Activated B cell treated with CpG ODN at 0.5 μM for 24 hours (primary cell): ENCODE results near the gene SLCO4A1. TPM values are rescaled to one million over a fixed set of nuclear protein-coding genes. Genes with fewer than 3 reads are reported as not detected.

Experiments
- ATAC-seq: fragments of 200-7000 bp; cut with Tn5 transposase; one replicate; pipeline ENCODE4 v1.10.0; 2021; ENCODE audit warnings: low read depth, mild to moderate bottlenecking, moderate library complexity
- CTCF ChIA-PET: fragments of 350-600 bp; sonication (Branson Sonifier 250); formaldehyde crosslinking; loops from one replicate; lab custom pipeline; 2021; ENCODE audit warnings: antibody characterized with exemption; lab: Charles Lee
- POLR2A ChIA-PET: fragments of 350-600 bp; sonication (Branson Sonifier 250); formaldehyde crosslinking; loops from one replicate; lab custom pipeline; 2021; ENCODE audit warnings: antibody characterized with exemption; lab: Charles Lee
- DNase-seq: peaks from one replicate; pipeline ENCODE4 v3.0.0; 2022
- H3K27ac Mint-ChIP-seq: one replicate; pipeline ENCODE4 v1.8.0; 2020; ENCODE audit warnings: mixed read lengths
- H3K27me3 Mint-ChIP-seq: one replicate; pipeline ENCODE4 v1.8.0; 2021; ENCODE audit warnings: mixed read lengths
- H3K36me3 Mint-ChIP-seq: one replicate; pipeline ENCODE4 v1.8.0; 2021; ENCODE audit warnings: low read depth, mixed read lengths
- H3K4me1 Mint-ChIP-seq: one replicate; pipeline ENCODE4 v1.8.0; 2021; ENCODE audit warnings: mixed read lengths
- H3K4me3 Mint-ChIP-seq: one replicate; pipeline ENCODE4 v1.8.0; 2020; ENCODE audit warnings: mild to moderate bottlenecking, mixed read lengths
- H3K9me3 Mint-ChIP-seq: one replicate; pipeline ENCODE4 v1.8.0; 2020; ENCODE audit warnings: mixed read lengths
- intact Hi-C: fragments of 100-400 bp; cut with micrococcal nuclease; formaldehyde crosslinking; loops from one replicate; pipeline ENCODE4 v1.15.1; 2024
- total RNA-seq: library from RNA; stranded (reverse); gene quantifications from 2 replicates; pipeline ENCODE4 v1.2.3, GENCODE V29; 2022
- TF ChIP-seq, protein P1 (sequence below): fragments of 200-600 bp; IDR thresholded peaks from one replicate; pipeline ENCODE4 v1.8.0; 2022; ENCODE audit warnings: antibody characterized with exemption, mild to moderate bottlenecking

SLCO4A1 gene
- total RNA-seq, 1 donor from 2014 or later = 38.9 TPM

DNA sequence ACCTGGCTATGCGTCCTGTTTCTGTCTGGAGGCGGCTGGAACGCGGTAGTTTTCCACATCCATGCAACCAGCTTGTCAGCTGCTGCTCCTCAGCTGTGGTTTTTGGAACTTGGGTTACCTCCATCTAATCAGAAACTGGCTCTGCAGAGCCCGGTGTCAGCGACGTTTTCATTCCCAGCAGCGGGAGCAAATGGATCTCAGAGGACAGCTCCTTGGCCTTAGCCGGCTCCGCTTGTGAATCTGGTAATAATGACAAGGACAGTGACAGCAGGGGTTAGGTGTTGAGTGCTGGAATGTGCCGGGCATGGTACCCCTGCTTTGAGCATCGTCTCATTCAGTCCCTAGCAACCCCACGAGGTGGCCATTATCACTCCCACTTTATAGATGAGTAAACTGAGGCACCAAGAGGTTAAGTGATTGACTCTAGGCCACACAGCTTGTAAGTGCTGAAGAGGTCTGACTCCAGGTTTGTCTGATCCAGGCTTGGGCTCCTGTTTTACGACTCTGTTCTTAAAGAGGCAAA is 1.3 kb downstream of the SLCO4A1 start:
- H3K27ac Mint-ChIP-seq = no peak overlapping the region
- peaks cover 46% of the 10 kb centered on the region for H3K4me1 Mint-ChIP-seq
- peak overlapping the region; percentile 87 for H3K4me3 Mint-ChIP-seq
- ATAC-seq (no peak), DNase-seq (no peak)
- intact Hi-C loops = loop anchor here (1.0 to 5.0 kb wide), 2 partner anchors 8 to 406 kb away; partner anchors contain the start of gene OSBPL2
- H3K9me3 Mint-ChIP-seq = no peaks in the 10 kb centered on the region
- ChIA-PET POLR2A (interaction anchor here (1.2 to 7.0 kb wide), 9 partner anchors 8 to 152 kb away, joined by 3 to 147 read pairs (median 14); partner anchors contain the start of gene MRGBP), CTCF (interaction anchor here (0.8 to 4.0 kb wide), 2 partner anchors 20 to 26 kb away, joined by 3 to 22 read pairs; no protein-coding TSS in a partner anchor)
- TF ChIP-seq, protein P1, sequence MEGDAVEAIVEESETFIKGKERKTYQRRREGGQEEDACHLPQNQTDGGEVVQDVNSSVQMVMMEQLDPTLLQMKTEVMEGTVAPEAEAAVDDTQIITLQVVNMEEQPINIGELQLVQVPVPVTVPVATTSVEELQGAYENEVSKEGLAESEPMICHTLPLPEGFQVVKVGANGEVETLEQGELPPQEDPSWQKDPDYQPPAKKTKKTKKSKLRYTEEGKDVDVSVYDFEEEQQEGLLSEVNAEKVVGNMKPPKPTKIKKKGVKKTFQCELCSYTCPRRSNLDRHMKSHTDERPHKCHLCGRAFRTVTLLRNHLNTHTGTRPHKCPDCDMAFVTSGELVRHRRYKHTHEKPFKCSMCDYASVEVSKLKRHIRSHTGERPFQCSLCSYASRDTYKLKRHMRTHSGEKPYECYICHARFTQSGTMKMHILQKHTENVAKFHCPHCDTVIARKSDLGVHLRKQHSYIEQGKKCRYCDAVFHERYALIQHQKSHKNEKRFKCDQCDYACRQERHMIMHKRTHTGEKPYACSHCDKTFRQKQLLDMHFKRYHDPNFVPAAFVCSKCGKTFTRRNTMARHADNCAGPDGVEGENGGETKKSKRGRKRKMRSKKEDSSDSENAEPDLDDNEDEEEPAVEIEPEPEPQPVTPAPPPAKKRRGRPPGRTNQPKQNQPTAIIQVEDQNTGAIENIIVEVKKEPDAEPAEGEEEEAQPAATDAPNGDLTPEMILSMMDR = no peak
- H3K27me3 Mint-ChIP-seq = no peaks in the 10 kb centered on the region
- peaks cover 6% of the 10 kb centered on the region for H3K36me3 Mint-ChIP-seq

GRCh38 chr20:62644044-62644795 is 1.9 kb downstream of the SLCO4A1 start:
- Mint-ChIP-seq H3K4me3 (peak overlapping the region; percentile 87), H3K36me3 (peaks cover 6% of the 10 kb centered on the region), H3K27ac (no peak overlapping the region), H3K4me1 (peaks cover 50% of the 10 kb centered on the region), H3K27me3 (no peaks in the 10 kb centered on the region), H3K9me3 (no peaks in the 10 kb centered on the region)
- intact Hi-C loops = loop anchor here (5.0 kb wide), 1 partner anchor 407 kb away; the partner anchor contains the start of gene OSBPL2
- CTCF ChIA-PET = interaction anchor here (0.8 to 4.0 kb wide), 2 partner anchors 21 to 27 kb away, joined by 3 to 22 read pairs; no protein-coding TSS in a partner anchor
- no peak for DNase-seq
- TF ChIP-seq, protein P1 = no peak
- POLR2A ChIA-PET = interaction anchor here (0.7 to 7.0 kb wide), 6 partner anchors 7 to 151 kb away, joined by 3 to 147 read pairs (median 32); no protein-coding TSS in a partner anchor
- no peak for ATAC-seq

DNA sequence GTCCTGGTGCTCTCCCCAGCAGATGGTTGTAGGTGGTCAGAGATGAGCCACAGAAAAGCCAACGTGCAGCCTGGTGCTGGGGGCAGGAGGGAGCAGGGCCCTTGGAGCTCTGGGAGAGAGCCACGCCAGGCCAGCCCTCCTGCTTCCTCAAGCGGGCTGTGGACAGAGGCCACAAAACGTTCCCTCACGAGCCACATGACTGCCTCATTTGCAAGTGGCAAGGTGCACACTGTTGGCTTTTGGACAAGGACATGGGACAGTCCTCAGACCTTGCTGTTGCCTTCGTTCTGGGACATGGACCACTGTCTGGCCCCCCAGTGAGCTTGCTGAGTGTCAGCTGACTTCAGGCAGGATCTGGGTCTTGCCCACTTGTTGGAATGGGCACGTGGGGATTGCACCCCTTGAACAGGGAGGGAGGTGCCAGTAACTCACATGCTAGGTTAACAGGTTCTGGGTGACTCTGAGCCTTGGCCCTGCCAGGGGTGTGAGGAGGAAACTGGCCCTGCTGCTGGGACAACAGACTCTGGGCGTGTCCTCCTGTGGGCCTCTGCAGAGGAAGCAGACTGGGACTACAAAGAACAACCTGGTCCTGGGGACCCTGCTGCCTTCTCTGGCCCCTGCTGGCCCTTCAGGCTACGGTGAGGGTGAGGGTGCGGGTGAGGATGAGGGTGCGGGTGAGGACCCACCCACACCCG is 2.6 kb downstream of the SLCO4A1 start:
- peaks cover 10% of the 10 kb centered on the region for H3K36me3 Mint-ChIP-seq
- peak overlapping the region; percentile 87 for H3K4me3 Mint-ChIP-seq
- H3K27me3 Mint-ChIP-seq = no peaks in the 10 kb centered on the region
- H3K4me1 Mint-ChIP-seq = peaks cover 56% of the 10 kb centered on the region
- H3K27ac Mint-ChIP-seq = no peak overlapping the region
- TF ChIP-seq, protein P1 = no peak
- ChIA-PET POLR2A (interaction anchor here (0.7 to 7.0 kb wide), 5 partner anchors 19 to 150 kb away, joined by 3 to 147 read pairs (median 4); no protein-coding TSS in a partner anchor), CTCF (no interaction called here)
- no peaks in the 10 kb centered on the region for H3K9me3 Mint-ChIP-seq
- ATAC-seq = no peak
- DNase-seq = no peak
- intact Hi-C loops = loop anchor here (5.0 kb wide), 1 partner anchor 408 kb away; the partner anchor contains the start of gene OSBPL2

DNA sequence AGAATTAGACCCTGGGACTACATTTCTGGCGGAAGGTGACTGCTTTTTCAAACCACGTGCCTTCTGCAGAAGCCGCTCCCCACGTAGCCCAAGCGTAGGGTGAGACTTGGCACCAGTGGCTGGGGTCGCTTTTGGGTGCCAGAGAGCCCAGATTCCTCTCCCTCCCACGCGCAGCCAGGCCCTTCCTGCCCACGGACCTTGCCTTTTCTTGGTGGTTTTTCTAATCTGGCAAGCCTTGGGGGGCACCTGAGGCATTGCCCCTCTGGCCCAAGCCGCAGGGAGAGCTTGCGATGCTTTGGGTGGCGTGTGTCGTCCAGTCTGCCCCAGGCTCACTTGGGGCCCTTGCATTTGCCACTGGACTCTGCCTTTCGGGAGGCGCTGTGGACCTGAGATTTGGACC is 3.3 kb downstream of the SLCO4A1 start:
- no peak overlapping the region for H3K4me3 Mint-ChIP-seq
- ChIA-PET CTCF (no interaction called here), POLR2A (interaction anchor here (1.5 to 8.4 kb wide), 3 partner anchors 19 to 28 kb away, joined by 3 to 147 read pairs (median 134); no protein-coding TSS in a partner anchor)
- no peak for ATAC-seq
- H3K9me3 Mint-ChIP-seq = no peaks in the 10 kb centered on the region
- H3K36me3 Mint-ChIP-seq = peaks cover 11% of the 10 kb centered on the region
- intact Hi-C loops = no loop called here
- TF ChIP-seq, protein P1 = no peak
- H3K4me1 Mint-ChIP-seq = peaks cover 63% of the 10 kb centered on the region
- no peaks in the 10 kb centered on the region for H3K27me3 Mint-ChIP-seq
- no peak for DNase-seq
- H3K27ac Mint-ChIP-seq = no peak overlapping the region
